DMS53 treated with DMSO at 0.1 percent for 48 hours (cell line): ENCODE data around the gene SPDYE16.
"Not testable (repeated sequence)": the region's sequence is repeated elsewhere in the genome, so short reads cannot be mapped to it uniquely, and the experiment has no call there.

Source experiments
- DNase-seq: peaks from one replicate; lab custom pipeline; 2025; ENCODE audit not compliant: unreplicated experiment; lab: John Stamatoyannopoulos, UW

SPDYE16 gene

GRCh38 chr7:76505168-76506080 lies 37.7 kb downstream of the SPDYE16 start:
- no peak for DNase-seq

DNA sequence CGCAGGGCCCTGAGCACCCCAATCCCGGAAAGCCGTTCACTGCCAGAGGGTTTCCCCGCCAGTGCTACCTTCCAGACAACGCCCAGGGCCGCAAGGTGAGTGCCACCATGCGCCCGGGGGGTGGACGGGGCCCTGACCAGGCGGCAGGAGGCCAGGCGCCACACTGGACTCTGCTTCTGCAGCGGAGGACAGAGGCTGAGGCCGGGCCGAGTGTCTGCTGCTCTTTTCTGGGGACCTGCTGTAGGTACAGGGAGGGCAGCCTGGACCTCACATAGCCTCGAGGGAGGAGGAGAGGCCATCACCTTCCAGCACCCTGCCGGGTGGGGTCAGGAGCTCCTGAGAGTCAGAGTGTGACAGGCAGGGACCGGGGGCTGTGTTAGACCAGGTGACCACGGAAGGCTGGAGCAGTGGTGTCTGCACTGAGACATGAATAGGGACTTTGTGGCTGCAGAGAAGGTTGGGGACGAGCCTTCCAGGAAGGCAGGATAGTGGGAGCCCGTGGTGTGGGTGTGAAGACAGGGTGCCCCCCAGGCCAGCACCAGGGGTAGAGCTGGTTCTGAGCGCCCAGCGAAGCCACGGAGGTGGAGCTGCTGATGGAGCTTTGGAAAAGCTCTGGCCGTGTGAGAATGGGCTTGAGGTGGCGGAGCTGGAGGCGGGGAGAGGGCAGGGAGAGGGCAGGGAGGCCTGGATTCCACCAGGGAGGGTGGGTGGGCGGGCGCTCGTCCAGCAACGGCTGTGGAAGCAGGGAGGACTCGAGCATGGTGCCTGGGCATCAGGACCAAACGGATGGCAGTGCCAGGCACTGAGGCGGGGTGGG lies 38.5 kb downstream of the SPDYE16 start:
- not testable (repeated sequence) for DNase-seq

DNA sequence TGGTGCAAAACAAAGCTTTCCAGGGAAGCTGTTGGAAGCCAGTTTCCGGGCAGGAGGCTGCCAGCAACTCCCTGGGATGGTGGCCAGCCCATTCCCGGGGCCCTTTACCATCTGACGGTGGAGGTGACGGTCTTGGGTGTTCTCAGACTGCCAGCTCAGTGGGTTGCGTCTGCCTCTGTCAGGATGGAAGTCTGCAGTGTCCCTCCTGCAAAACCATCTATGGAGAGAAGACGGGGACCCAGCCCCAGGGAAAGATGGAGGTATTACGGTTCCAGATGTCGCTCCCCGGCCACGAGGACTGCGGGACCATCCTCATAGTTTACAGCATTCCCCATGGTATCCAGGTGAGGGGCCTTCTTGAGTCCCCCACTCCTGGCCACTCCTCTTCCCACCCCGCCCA lies 39.9 kb downstream of the SPDYE16 start:
- not testable (repeated sequence) for DNase-seq

DNA sequence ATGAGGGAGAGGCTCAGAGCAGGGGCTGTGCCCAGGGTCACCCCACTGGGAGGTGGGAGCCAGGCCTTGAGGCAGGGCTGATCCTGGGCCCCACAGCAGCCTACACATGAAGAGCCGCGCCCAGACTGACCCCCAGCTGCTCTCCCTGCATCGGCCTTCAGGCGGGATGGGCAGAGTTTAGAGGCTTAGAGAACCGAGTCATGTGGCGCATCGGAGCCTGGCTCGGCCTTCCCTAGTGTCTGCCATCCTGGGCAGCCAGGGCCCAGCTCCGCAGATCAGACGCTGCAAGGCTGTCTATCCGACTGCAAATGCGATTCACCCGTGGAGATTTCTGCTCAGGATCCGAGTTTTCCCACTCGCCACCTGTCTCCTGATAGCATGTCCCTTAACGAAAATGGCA lies 40.3 kb downstream of the SPDYE16 start:
- DNase-seq, result not testable (repeated sequence)

- not testable (repeated sequence) for DNase-seq
Measured at GRCh38 chr7:76502224-76502623, 40.9 kb downstream of the SPDYE16 start.

DNA sequence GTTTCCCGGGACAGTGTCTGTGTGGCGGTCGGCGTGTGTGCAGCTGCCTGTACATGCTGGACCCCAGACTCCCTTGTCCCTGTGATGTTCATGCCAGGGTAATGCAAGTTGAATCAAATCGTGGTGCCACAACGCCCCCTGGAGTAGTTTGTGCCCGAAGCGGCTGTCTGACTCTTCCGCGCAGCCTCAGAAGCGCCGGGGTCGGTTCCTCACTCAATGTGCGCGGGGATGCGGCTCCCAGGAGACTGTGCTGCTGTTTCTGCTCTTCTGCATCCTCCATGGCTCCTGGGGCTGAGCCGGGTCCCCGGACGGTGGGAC lies 43.2 kb downstream of the SPDYE16 start:
- not testable (repeated sequence) for DNase-seq

GRCh38 chr7:76499201-76499923 lies 43.7 kb downstream of the SPDYE16 start:
- DNase-seq, result not testable (repeated sequence)

DNA sequence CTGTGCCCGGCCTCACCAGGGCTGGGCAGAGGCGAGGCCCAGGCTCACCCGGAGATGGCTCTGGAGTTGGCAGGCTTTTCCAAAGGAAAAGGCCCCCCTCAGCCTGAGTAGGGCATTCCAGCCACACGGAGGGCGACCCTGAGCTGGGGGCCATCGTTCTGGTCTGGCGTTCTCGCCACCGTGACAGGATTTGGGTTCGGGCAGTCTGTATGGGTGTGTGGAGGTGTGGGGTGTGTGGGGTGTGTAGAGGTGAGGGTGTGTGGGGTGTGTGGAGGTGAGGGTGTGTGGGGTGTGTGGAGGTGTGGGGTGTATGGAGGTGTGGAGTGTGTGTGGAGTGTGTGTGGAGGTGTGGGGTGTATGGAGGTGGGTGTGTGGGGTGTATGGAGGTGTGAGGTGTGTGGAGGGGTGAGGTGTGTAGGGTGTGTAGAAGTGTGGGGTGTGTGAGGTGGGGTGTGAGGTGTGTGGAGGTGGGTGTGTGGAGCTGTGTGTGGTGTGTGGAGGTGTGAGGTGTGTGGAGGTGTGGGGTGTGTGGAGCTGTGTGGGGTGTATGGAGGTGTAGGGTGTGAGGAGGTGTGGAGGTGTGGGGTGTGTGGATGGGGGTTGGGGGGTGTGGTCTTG lies 44.4 kb downstream of the SPDYE16 start:
- not testable (repeated sequence) for DNase-seq

DNA sequence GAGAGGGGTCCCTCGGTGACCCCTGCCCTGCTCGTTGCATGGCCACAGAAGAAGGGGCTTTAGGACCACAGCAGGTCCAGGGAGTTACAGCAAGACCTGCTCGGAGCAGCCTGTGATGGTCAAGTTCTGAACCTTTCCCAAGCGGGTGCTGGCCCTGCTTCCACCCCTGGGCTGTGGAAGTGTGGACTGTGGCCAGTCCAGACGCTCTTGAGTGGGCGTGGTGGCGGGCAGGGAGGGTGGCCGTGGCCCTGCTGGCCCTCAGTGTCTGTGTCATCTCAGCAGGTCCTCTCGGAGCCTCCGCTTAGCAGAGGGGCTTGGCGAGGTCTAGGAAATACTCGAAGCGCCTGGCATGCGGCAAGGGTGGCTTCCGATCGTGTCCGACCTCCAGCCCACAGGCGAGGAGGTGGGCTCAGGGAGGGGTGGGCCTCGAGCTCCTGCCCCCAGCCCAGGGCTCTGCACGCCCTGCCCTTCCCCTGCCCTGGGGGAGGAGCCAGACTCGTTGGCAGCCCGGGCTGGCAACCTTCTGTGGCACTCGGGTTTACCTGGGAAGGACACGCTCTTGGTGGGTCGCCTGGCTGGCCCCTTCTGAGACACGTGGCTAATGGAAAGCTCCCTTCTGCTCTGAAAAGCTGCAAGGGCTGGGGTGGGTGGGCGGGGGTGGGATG lies 45.0 kb downstream of the SPDYE16 start:
- not testable (repeated sequence) for DNase-seq

GRCh38 chr7:76495717-76496116 lies 47.4 kb downstream of the SPDYE16 start:
- DNase-seq, result not testable (repeated sequence)

- DNase-seq, result not testable (repeated sequence)
Measured at GRCh38 chr7:76492139-76492538, 51.0 kb downstream of the SPDYE16 start.

DNA sequence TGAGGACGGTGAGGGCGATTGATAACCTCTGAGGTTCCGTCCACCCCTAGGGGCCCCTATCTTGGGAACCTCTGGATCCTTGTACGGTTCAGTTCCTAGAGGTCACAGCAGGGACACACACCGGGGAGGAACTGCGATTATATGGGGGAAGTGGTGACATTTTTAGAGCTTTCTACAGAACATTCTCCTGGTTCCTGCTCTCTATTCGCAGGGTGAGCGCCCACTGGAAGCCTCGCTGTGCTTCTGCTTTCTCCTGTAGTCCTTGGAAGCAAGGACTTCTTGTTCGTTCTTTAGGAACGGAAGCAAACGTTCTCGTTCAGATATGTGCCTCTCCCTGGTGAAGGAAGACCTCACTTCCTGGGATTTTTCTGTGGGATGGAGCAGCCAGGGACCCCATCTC lies 55.1 kb downstream of the SPDYE16 start:
- not testable (repeated sequence) for DNase-seq

DNA sequence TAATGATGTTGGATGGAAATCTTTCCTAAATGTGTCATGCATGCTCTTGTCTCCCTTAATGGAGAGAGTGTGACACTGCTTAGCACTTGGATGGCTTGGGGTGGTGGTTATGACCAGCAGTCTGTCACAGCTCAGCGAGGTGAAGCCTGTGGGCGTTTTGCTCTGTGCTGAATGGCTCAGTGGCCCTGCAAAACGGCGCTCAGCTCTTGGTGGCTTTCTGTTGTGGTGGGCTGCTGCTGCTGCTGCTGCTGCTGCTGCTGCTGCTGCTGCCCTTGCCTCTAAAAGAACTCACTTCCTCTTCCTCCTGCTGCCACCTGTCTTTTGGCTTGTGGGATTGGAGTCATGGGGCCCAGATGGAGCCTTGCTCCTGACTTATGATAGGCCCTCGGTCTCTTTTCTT lies 56.5 kb downstream of the SPDYE16 start:
- not testable (repeated sequence) for DNase-seq

DNA sequence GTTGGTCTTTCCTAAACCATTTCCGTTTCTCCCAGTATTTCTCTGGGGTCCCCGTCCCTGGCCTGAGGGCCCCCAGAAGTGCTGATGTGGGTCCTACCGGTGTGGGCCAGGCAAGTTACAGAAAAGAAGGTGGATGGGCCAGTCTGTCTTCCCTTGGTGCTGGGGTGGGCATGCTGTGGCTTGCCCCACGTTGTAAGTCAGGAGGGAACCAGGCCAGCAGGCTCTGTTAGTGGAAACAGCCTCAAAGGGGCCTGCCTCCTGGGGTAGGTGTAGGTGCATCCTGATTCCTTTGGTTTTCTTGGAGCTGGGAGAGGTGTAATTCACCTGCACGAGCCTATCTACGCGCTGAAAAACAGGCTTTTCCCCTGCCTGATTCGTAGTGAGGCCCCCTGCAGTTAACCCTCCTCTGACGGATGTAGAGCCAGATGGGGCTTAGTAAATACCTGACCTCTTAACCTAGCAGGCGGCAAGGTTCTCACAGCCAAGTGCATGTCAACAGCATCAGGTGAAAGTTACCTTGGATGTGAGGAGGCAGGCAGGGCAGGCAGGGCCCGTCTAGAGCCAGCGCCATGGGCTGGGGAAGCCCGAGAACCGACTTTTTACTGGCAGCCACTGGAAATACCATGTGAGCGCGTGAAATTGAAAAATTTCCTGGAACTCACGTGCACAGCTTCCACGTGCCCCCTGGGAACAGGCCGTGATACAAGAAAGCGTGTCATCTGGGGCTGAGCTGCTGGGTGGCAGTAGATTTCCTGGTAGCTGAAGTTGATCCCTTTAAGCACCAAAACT lies 57.1 kb downstream of the SPDYE16 start:
- not testable (repeated sequence) for DNase-seq

DNA sequence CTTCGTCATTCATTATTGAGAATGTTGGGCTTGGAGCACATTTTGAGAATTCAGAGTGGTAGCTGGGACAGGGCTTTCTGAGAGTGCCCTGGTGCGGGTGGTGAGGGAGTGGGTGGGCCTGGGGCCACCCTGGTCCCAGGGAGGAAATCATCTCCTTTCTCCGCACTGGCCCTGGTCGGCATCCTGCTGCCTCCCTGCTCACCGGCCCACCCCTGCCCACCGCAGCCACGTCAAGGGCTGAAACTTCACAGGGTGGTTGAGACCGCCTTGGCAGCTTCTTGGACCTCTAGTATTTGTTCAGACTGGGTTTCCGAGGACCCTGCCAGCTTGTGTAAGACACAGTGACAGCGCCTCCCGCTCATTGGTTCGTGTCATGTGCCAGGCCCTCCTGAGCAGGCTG lies 58.6 kb downstream of the SPDYE16 start:
- DNase-seq, result not testable (repeated sequence)

DNA sequence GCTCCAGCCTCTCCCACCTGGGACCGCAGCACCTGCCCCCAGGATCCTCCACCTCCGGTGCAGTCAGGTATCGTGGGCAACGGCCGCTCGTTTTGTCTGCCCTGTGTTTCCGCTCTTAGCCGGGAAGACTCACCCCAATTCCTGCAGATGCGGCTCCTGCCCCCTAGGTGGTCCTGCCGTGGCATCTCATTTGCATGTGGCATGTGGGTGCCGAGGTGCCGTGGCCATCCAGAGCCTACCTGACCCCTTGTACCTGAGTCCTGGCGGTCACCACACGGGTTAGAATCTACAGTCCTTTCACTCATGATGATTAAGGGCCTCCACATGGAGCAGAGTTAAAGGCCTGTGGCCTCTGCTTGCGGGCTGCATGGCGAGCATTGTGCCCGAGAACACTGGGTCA lies 60.0 kb downstream of the SPDYE16 start:
- not testable (repeated sequence) for DNase-seq

DNA sequence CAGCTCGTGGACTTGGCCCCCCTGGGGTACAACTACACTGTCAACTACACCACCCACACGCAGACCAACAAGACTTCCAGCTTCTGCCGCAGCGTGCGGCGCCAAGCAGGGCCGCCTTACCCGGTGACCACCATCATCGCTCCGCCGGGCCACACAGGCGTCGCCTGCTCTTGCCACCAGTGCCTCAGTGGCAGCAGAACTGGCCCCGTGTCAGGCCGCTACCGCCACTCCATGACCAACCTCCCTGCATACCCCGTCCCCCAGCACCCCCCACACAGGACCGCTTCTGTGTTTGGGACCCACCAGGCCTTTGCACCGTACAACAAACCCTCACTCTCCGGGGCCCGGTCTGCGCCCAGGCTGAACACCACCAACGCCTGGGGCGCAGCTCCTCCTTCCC lies 60.4 kb downstream of the SPDYE16 start:
- not testable (repeated sequence) for DNase-seq
